NCI-H774 (cell line): ENCODE data around the gene RTP5.
"Not testable (repeated sequence)": the region's sequence is repeated elsewhere in the genome, so short reads cannot be mapped to it uniquely, and the experiment has no call there.

Experiments used
- DNase-seq: peaks from one replicate; lab custom pipeline; 2025; lab: John Stamatoyannopoulos, UW

Gene RTP5

GRCh38 chr2:241869087-241869961 lies at the start of gene RTP5:
TSS of gene RTP5 (plus strand) at chr2:241869729. CDS start at chr2:241869757, 28 bp downstream.
- no peak for DNase-seq

GRCh38 chr2:241819947-241820624 lies 49.4 kb upstream of the RTP5 start:
- not testable (repeated sequence) for DNase-seq

- no peak for DNase-seq
These were observed 48.7 kb upstream of the RTP5 start for GRCh38 chr2:241820625-241821384.

- DNase-seq = no peak
These were observed 47.9 kb upstream of the RTP5 start for GRCh38 chr2:241821460-241822263.

DNA sequence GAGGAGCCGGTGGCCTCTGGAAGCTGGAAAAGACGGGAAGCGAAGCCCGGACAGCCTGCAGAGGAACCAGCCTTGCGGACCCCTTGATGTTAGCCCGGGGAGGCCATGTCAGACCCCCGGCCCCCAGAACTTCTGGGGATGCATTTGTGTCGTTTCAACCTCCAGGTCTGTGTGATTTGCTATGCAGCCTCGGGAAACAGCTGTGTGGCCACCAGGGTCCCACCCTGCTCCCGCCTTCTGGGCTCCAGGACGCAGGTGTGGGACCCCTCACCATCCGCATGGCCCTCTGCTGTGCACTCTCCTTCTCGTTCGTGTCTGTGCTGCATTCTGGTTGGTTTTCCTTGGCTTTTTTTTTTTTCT lies 47.3 kb upstream of the RTP5 start:
- no peak for DNase-seq

- not testable (repeated sequence) for DNase-seq
These were observed 45.7 kb upstream of the RTP5 start for GRCh38 chr2:241823531-241824437.

DNA sequence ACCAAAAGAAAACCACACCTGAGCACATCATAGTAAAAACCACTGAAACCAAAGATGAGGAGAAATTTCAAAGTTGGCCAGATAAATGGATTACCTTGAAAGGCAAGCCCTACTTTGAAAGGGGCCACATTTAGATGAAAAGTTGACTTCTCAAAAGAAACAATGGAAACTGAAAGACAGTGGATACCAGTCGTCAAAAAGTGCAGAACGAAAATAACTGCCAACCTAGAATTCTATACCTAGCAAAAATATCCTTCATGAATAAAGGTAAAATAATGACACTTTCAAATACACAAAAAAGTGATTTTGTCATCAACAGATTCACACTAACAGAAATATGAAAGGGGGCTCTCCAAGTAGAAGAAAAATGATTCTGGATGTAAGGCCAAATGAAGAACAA lies 42.1 kb upstream of the RTP5 start:
- DNase-seq = no peak

GRCh38 chr2:241833101-241833663 lies 36.3 kb upstream of the RTP5 start:
- no peak for DNase-seq

DNA sequence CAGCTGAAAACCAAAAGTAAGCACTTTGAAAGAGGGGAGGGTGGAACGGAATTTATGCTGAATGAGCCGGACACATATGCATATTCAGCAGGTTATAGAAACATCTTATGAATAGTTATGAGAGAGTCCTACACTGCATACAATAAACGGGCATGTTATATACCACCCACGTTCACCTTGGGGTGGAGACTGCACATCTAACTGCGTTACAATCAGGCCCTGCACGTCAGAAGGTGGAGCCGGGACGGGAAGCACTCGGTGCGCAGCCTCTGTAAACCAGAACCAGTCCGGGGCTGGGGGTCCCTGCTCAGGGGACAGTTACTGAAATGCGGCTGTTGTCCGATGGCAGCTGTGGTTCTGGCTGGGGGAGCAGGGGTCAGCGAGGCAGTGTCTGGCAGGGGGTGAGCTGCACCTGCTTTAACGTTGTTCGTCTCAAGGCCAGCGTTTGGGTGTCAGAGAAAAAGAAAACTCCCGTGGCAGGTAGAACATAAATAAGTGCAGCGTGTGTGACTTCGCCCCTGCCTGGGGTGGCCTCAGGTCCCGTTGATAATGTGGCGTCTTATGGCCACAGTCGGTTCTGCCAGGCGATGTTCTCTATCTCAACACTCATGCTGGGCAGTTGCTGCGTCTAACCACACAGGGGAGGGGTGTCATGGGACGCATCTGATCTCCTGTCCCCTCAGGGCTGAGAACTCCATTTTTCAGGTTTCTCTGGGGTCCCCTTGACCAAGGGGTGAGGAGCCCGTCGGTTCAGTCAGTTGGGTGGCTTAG lies 35.6 kb upstream of the RTP5 start:
- DNase-seq = not testable (repeated sequence)

GRCh38 chr2:241834527-241835210 lies 34.9 kb upstream of the RTP5 start:
- no peak for DNase-seq

GRCh38 chr2:241835611-241836010 lies 33.9 kb upstream of the RTP5 start:
- no peak for DNase-seq

- no peak for DNase-seq
These were observed 33.2 kb upstream of the RTP5 start for GRCh38 chr2:241836292-241836691.

- no peak for DNase-seq
These were observed 32.1 kb upstream of the RTP5 start for GRCh38 chr2:241837197-241837965.

DNA sequence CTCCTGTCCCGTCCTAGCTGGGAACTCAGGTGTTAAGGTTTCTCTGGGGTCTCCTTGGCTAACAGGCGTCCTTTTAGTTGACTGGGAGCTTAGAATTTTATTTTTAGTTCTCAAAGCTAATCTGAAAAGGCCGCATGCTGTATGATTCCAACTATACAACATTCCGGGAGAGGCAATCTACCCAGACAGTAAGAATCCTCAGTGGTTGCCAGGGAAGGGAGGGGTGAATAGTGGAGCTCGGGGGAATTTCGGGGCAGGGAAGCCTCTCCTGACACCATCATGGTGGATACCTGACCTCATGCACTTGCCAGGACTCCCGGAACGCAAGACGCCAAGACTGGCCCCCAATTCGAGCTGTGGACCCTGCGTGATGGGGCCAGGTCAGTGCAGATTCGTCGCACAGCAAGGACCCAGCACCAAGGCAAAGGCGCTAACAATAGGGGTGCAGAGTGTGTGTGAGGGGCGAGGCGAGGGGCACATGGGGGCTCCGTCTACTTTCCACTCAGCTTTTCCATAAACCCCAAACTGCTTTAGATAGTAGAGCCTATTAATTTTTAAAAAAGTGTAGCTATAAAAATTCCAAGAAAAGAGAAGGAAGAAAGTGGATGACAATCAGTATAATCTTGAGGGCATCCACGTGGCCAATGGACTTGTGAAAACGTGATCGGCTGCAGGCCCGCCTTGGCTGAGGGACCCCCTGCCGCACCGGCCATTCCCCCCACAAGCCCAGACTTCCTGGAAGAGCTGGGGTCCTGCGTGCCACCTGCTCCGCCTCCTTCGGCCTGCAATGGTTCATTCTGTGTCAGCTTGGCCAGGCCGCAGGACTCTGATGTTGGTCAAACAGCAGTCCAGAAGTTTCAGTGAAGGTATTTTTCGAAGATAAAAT lies 28.1 kb upstream of the RTP5 start:
- no peak for DNase-seq

GRCh38 chr2:241842067-241842415 lies 27.5 kb upstream of the RTP5 start:
- no peak for DNase-seq

- no peak for DNase-seq
These were observed 26.8 kb upstream of the RTP5 start for GRCh38 chr2:241842620-241843211.
